ENCODE measurements around the gene FOXA3.

The FOXA3 gene

GRCh38 chr19:45905011-45905410 lies 40.9 kb downstream of the FOXA3 start:
- FAIRE-seq (no peak), DNase-seq (ENCODE audit: insufficient read length, low spot score) (no peak)
- TF ChIP-seq CTCF (IDR thresholded peaks at IDR 0.05; ENCODE audit: insufficient read depth, missing control alignments), result no peak

- TF ChIP-seq CTCF (IDR thresholded peaks at IDR 0.05; ENCODE audit: insufficient read depth, missing control alignments), result no peak
- DNase-seq (ENCODE audit: insufficient read length, low spot score) (no peak), FAIRE-seq (no peak)
These were observed 42.1 kb downstream of the FOXA3 start for GRCh38 chr19:45906221-45906620.

GRCh38 chr19:45908956-45909355 lies 44.8 kb downstream of the FOXA3 start:
- no peak for DNase-seq (ENCODE audit: insufficient read length, low spot score)
- no peak for FAIRE-seq
- no peak for TF ChIP-seq CTCF (IDR thresholded peaks at IDR 0.05; ENCODE audit: insufficient read depth, missing control alignments)

- FAIRE-seq, result no peak
- no peak for DNase-seq (ENCODE audit: insufficient read length, low spot score)
- TF ChIP-seq CTCF (IDR thresholded peaks at IDR 0.05; ENCODE audit: insufficient read depth, missing control alignments), result no peak
These were observed 47.2 kb downstream of the FOXA3 start for GRCh38 chr19:45911291-45911690.

GRCh38 chr19:45913874-45914830 lies 50.0 kb downstream of the FOXA3 start, which contains the start of gene NANOS2:
TSS of gene NANOS2 (minus strand) at chr19:45914778. CDS start at chr19:45914693, 85 bp downstream.
- DNase-seq (ENCODE audit: insufficient read length, low spot score) (no peak), FAIRE-seq (no peak)
- peak; percentile 20 for TF ChIP-seq CTCF (IDR thresholded peaks at IDR 0.05; ENCODE audit: insufficient read depth, missing control alignments)

GRCh38 chr19:45917421-45918091 lies 53.4 kb downstream of the FOXA3 start:
- no peak for TF ChIP-seq CTCF (IDR thresholded peaks at IDR 0.05; ENCODE audit: insufficient read depth, missing control alignments)
- no peak for FAIRE-seq
- no peak for DNase-seq (ENCODE audit: insufficient read length, low spot score)
